Measurements from ENCODE around the gene ZNF805.
"Not testable (repeated sequence)": the region's sequence is repeated elsewhere in the genome, so short reads cannot be mapped to it uniquely, and the experiment has no call there.

- TF ChIP-seq CTCF (IDR thresholded peaks at IDR 0.05; ENCODE audit: low read depth, low read length); EZH2phosphoT487 (IDR thresholded peaks at IDR 0.05; ENCODE audit: low read depth): not testable (repeated sequence)
Observed at GRCh38 chr19:57278481-57278880, 38.0 kb downstream of the ZNF805 start.

All from OCI-LY3 (cell line).